MCF 10A (cell line): ENCODE data around the gene KRTAP4-2. TPM values are rescaled to one million over a fixed set of nuclear protein-coding genes. Genes with fewer than 3 reads are reported as not detected.
A peak's percentile ranks its signal among the peaks of the same experiment; 100 is the strongest.
"Not testable (repeated sequence)": the region's sequence is repeated elsewhere in the genome, so short reads cannot be mapped to it uniquely, and the experiment has no call there.

Experiments
- BruUV-seq: library from RNA; stranded (reverse); fragments of 400-500 nt; replicated peaks from 2 replicates; lab custom pipeline; 2021; lab: Mats Ljungman, UMichigan
- CTCF ChIA-PET: fragments of 300-600 bp; sonication (Branson Sonifier 250); formaldehyde crosslinking; extraction: SDS; loops from one replicate; lab custom pipeline; 2021; ENCODE audit warnings: antibody characterized with exemption, inconsistent platforms; lab: Yijun Ruan, JAX
- POLR2A ChIA-PET: fragments of 300-600, 350-650 bp; sonication (Branson Sonifier 250); formaldehyde crosslinking; extraction: SDS; loops from one replicate; lab custom pipeline; 2020; ENCODE audit warnings: antibody characterized with exemption, inconsistent platforms; lab: Yijun Ruan, JAX
- DNase-seq: peaks from one replicate; pipeline ENCODE4 v3.0.0-alpha.2; 2018; ENCODE audit not compliant: unreplicated experiment
- H3K27ac Mint-ChIP-seq: one replicate; pipeline ENCODE4 v1.8.0; 2022; ENCODE audit warnings: mild to moderate bottlenecking, low read depth, mixed read lengths; ENCODE audit not compliant: unreplicated experiment
- H3K27me3 Mint-ChIP-seq: one replicate; pipeline ENCODE4 v1.8.0; 2022; ENCODE audit warnings: mixed read lengths; ENCODE audit not compliant: insufficient read depth, unreplicated experiment
- H3K36me3 Mint-ChIP-seq: one replicate; pipeline ENCODE4 v1.8.0; 2022; ENCODE audit warnings: mild to moderate bottlenecking, moderate library complexity, mixed read lengths; ENCODE audit not compliant: insufficient read depth, unreplicated experiment
- H3K4me1 Mint-ChIP-seq: one replicate; pipeline ENCODE4 v1.8.0; 2022; ENCODE audit warnings: mixed read lengths; ENCODE audit not compliant: insufficient read depth, unreplicated experiment
- H3K4me3 Mint-ChIP-seq: one replicate; pipeline ENCODE4 v1.8.0; 2022; ENCODE audit warnings: mild to moderate bottlenecking, moderate library complexity, mixed read lengths; ENCODE audit not compliant: unreplicated experiment
- H3K9me3 Mint-ChIP-seq: one replicate; pipeline ENCODE4 v1.8.0; 2022; ENCODE audit warnings: mixed read lengths; ENCODE audit not compliant: unreplicated experiment
- intact Hi-C: fragments of 100-400 bp; cut with micrococcal nuclease; formaldehyde crosslinking; loops from 2 replicates; pipeline ENCODE4 v1.14.1; 2022
- total RNA-seq: library from RNA; stranded (reverse); gene quantifications from 2 replicates; pipeline ENCODE4 v1.2.3, GENCODE V29; 2022
- TF ChIP-seq, protein P1 (sequence below): fragments of 200-600 bp; IDR thresholded peaks from one replicate; pipeline ENCODE4 v1.8.0; 2022; ENCODE audit warnings: antibody characterized with exemption, mild to moderate bottlenecking; ENCODE audit not compliant: unreplicated experiment

Gene KRTAP4-2
- total RNA-seq, 1 experiment from 2014 or later: not detected

DNA sequence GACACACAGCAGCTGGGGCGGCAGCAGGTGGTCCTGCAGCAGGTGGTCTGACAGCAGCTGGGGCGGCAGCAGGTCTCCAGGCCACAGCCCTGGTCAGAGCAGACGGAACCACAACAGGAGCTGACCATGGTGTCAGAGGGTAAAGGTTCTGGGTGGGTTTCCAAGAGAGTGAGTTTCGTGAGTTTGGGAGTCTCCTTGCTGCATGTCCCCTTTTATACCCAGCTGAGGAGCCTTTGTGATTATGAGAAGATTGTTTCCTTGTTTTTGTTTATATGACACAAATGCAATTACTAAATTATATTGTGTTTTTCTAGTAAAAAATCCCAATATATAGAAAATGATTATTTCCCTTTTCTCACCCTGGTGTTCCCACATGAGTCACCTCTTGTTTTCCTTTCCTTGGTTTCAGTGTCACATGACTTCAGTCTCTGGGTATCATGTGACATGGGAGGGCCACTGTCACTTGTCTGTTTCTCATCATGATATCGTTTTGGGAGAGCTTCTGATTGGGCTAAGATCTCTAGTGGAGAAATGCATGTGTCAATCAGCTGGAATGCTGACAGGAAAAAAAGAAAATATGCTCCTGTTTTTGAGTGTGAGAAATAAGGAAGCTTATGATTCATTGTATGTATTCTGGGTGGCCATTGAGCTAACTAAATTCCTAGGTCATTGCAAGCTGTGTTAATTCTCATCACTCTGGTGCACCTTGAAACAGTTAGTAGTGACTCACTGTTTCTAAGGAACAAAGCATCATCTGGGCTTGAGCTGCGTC lies 37.5 kb downstream of the KRTAP4-2 start, which contains the start of gene KRTAP4-6:
Gene KRTAP4-6, minus strand, starts transcription at position 185 of the 772 bp plus-strand sequence. Its CDS starts 57 bp downstream, at position 128.
- TF ChIP-seq, protein P1, sequence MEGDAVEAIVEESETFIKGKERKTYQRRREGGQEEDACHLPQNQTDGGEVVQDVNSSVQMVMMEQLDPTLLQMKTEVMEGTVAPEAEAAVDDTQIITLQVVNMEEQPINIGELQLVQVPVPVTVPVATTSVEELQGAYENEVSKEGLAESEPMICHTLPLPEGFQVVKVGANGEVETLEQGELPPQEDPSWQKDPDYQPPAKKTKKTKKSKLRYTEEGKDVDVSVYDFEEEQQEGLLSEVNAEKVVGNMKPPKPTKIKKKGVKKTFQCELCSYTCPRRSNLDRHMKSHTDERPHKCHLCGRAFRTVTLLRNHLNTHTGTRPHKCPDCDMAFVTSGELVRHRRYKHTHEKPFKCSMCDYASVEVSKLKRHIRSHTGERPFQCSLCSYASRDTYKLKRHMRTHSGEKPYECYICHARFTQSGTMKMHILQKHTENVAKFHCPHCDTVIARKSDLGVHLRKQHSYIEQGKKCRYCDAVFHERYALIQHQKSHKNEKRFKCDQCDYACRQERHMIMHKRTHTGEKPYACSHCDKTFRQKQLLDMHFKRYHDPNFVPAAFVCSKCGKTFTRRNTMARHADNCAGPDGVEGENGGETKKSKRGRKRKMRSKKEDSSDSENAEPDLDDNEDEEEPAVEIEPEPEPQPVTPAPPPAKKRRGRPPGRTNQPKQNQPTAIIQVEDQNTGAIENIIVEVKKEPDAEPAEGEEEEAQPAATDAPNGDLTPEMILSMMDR: no peak
- ChIA-PET CTCF (interaction anchor here (0.6 kb wide), 1 partner anchor 523 kb away, joined by 3 read pairs; no protein-coding TSS in a partner anchor), POLR2A (interaction anchor here (0.6 to 1.7 kb wide), 6 partner anchors 9 to 972 kb away, joined by 3 to 5 read pairs (median 4); partner anchors contain the start of gene KRT32)
- Mint-ChIP-seq H3K27ac (peak within 1 kb of the TSS; percentile 3), H3K9me3 (peaks cover 27% of the 10 kb centered on the region), H3K4me3 (no peak within 1 kb of the TSS), H3K4me1 (peaks cover 6% of the 10 kb centered on the region), H3K27me3 (no peaks in the 10 kb centered on the region), H3K36me3 (peaks cover 6% of the 10 kb centered on the region)
- peak; percentile 49 for DNase-seq
- BruUV-seq: no TSS peak
- intact Hi-C loops: loop anchor here (2.0 kb wide), 1 partner anchor 232 kb away; no protein-coding TSS in a partner anchor

DNA sequence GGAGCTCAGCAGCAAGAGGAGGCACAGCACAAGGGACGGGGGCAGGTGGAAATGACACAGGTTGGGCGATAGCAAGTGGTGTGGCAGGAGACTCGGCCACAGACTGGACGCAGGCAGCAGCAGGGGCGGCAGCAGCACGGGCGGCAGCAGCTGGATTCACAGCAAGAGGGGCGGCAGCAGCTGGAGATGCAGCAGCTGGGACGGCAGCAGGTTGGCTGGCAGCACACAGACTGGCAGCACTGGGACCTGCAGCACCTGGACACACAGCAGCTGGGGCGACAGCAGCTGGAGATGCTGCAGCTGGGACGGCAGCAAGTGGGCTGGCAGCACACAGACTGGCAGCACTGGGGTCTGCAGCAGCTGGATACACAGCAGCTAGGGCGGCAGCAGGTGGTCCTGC lies 38.2 kb downstream of the KRTAP4-2 start:
- DNase-seq, H3K4me3 Mint-ChIP-seq, H3K4me1 Mint-ChIP-seq, BruUV-seq, H3K27ac Mint-ChIP-seq, H3K27me3 Mint-ChIP-seq, H3K36me3 Mint-ChIP-seq: not testable (repeated sequence)
- peaks cover 27% of the 10 kb centered on the region for H3K9me3 Mint-ChIP-seq
- intact Hi-C loops: loop anchor here (2.0 kb wide), 1 partner anchor 231 kb away; no protein-coding TSS in a partner anchor
- ChIA-PET CTCF (interaction anchor here (0.6 kb wide), 2 partner anchors 283 to 523 kb away, joined by 3 read pairs; no protein-coding TSS in a partner anchor), POLR2A (interaction anchor here (0.7 to 1.7 kb wide), 2 partner anchors 8 to 444 kb away, joined by 5 read pairs; no protein-coding TSS in a partner anchor)

DNA sequence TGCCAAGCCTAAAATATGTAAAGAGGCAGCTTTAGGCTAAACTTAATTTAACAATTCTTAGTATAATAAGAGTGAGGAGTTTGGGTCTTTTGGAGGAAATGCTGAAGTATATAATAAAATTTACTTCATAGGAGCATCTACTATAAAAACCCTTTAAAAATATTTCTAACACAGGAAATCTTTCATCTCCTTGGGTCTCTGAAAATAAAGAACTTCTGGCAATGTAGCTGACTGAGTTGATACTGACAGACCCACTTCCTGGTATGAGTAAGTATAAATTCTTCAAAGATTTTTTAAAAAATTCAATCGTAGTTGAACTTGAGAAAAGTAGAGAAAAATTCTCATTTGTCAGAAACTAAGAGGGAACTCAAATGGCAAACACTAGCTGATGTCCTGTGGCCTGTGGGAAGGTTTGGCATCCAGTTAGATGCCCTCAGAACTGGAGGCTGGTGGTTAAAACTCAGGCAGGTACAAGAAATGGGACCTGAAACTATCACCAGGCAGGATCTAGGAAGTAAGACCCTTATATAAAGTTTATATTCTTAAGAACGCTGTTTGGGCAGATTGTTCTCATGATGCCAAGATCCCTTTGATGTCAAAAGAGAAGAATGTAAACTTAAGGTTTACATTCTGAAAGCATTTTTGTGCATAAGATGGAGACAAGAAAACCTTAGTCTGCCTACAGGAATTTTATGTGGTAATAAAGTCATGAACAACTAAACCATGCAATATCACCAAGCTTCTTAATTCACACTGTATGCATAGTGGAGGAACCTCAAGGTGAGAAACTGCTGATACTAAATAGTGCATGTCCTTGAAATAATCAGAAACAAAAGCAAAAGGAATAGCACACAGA lies 43.9 kb downstream of the KRTAP4-2 start:
- Mint-ChIP-seq H3K36me3 (no peaks in the 10 kb centered on the region), H3K4me3 (no peak overlapping the region), H3K4me1 (peaks cover 9% of the 10 kb centered on the region), H3K27me3 (no peaks in the 10 kb centered on the region), H3K27ac (no peak overlapping the region), H3K9me3 (peaks cover 20% of the 10 kb centered on the region)
- intact Hi-C loops: no loop called here
- ChIA-PET POLR2A (no interaction called here), CTCF (no interaction called here)
- BruUV-seq: no TSS peak
- no peak for DNase-seq
- TF ChIP-seq, protein P1: no peak

- TF ChIP-seq, protein P1: no peak
- DNase-seq: peak; percentile 6
- intact Hi-C loops: no loop called here
- Mint-ChIP-seq H3K4me1 (peaks cover 9% of the 10 kb centered on the region), H3K27ac (no peak overlapping the region), H3K9me3 (peaks cover 15% of the 10 kb centered on the region), H3K27me3 (no peaks in the 10 kb centered on the region), H3K36me3 (no peaks in the 10 kb centered on the region), H3K4me3 (no peak overlapping the region)
- BruUV-seq: no TSS peak
- CTCF ChIA-PET: interaction anchor here (0.6 kb wide), 1 partner anchor 458 kb away, joined by 3 read pairs; no protein-coding TSS in a partner anchor
- POLR2A ChIA-PET: interaction anchor here (0.5 to 1.2 kb wide), 2 partner anchors 9 to 145 kb away, joined by 3 to 5 read pairs; partner anchors contain the start of gene KRTAP4-6
These were observed 46.0 kb downstream of the KRTAP4-2 start for GRCh38 chr17:41131979-41132378.

Other genes with a start within 250 kb of the KRTAP4-2 start
- gene KRT23, start 240.6 kb downstream of the KRTAP4-2 start, total RNA-seq: not detected in 2 replicates
- gene KRT39, start 211.3 kb downstream of the KRTAP4-2 start, total RNA-seq: not detected in 2 replicates
- not detected in 2 replicates for gene KRT40, start 193.9 kb downstream of the KRTAP4-2 start, total RNA-seq
- not detected in 2 replicates for gene KRTAP3-3, start 184.1 kb downstream of the KRTAP4-2 start, total RNA-seq
- gene KRTAP3-2, start 178.3 kb downstream of the KRTAP4-2 start, total RNA-seq: not detected in 2 replicates
- gene KRTAP3-1, start 169.1 kb downstream of the KRTAP4-2 start, total RNA-seq: not detected in 2 replicates
- gene KRTAP1-5, start 151.0 kb downstream of the KRTAP4-2 start, total RNA-seq: not detected in 2 replicates
- not detected in 2 replicates for gene KRTAP1-4, start 148.0 kb downstream of the KRTAP4-2 start, total RNA-seq
- not detected in 2 replicates for gene KRTAP1-3, start 143.3 kb downstream of the KRTAP4-2 start, total RNA-seq
- not detected in 2 replicates for gene KRTAP1-1, start 136.8 kb downstream of the KRTAP4-2 start, total RNA-seq
- gene KRTAP2-1, start 130.9 kb downstream of the KRTAP4-2 start, total RNA-seq: not detected in 2 replicates
- gene KRTAP2-2, start 123.0 kb downstream of the KRTAP4-2 start, total RNA-seq: not detected in 2 replicates
- not detected in 2 replicates for gene KRTAP2-3, start 118.1 kb downstream of the KRTAP4-2 start, total RNA-seq
- gene KRTAP2-4, start 112.3 kb downstream of the KRTAP4-2 start, total RNA-seq: not detected in 2 replicates
- not detected in 2 replicates for gene KRTAP4-7, start 94.1 kb downstream of the KRTAP4-2 start, total RNA-seq
- not detected in 2 replicates for gene KRTAP4-8, start 80.1 kb downstream of the KRTAP4-2 start, total RNA-seq
- gene KRTAP4-16, start 76.0 kb downstream of the KRTAP4-2 start, total RNA-seq: not detected in 2 replicates
- not detected in 2 replicates for gene KRTAP4-9, start 72.8 kb downstream of the KRTAP4-2 start, total RNA-seq
- not detected in 2 replicates for gene KRTAP4-11, start 59.8 kb downstream of the KRTAP4-2 start, total RNA-seq
- gene KRTAP4-12, start 54.0 kb downstream of the KRTAP4-2 start, total RNA-seq: not detected in 2 replicates
- gene KRTAP4-6, start 37.7 kb downstream of the KRTAP4-2 start, total RNA-seq: not detected in 2 replicates
- gene KRTAP4-5, start 28.4 kb downstream of the KRTAP4-2 start, total RNA-seq: not detected in 2 replicates
- gene KRTAP4-4, start 17.5 kb downstream of the KRTAP4-2 start, total RNA-seq: not detected in 2 replicates
- not detected in 2 replicates for gene KRTAP4-3, start 10.0 kb downstream of the KRTAP4-2 start, total RNA-seq
- gene KRTAP4-1, start 6.7 kb upstream of the KRTAP4-2 start, total RNA-seq: not detected in 2 replicates
- gene KRTAP9-1, start 11.7 kb upstream of the KRTAP4-2 start, total RNA-seq: not detected in 2 replicates
- gene KRTAP9-2, start 48.4 kb upstream of the KRTAP4-2 start, total RNA-seq: not detected in 2 replicates
- not detected in 2 replicates for gene KRTAP9-3, start 54.2 kb upstream of the KRTAP4-2 start, total RNA-seq
- gene KRTAP9-8, start 59.8 kb upstream of the KRTAP4-2 start, total RNA-seq: not detected in 2 replicates
- gene KRTAP9-4, start 71.5 kb upstream of the KRTAP4-2 start, total RNA-seq: not detected in 2 replicates
- not detected in 2 replicates for gene KRTAP9-9, start 77.2 kb upstream of the KRTAP4-2 start, total RNA-seq
- not detected in 2 replicates for gene KRTAP9-6, start 87.2 kb upstream of the KRTAP4-2 start, total RNA-seq
- gene KRTAP9-7, start 97.5 kb upstream of the KRTAP4-2 start, total RNA-seq: not detected in 2 replicates
- not detected in 2 replicates for gene KRTAP29-1, start 124.6 kb upstream of the KRTAP4-2 start, total RNA-seq
- not detected in 2 replicates for gene KRTAP16-1, start 131.1 kb upstream of the KRTAP4-2 start, total RNA-seq
- not detected in 2 replicates for gene KRTAP17-1, start 137.5 kb upstream of the KRTAP4-2 start, total RNA-seq
- gene KRT33A, start 172.6 kb upstream of the KRTAP4-2 start, total RNA-seq: not detected in 2 replicates
- gene KRT33B, start 191.6 kb upstream of the KRTAP4-2 start, total RNA-seq: not detected in 2 replicates
- gene KRT34, start 204.1 kb upstream of the KRTAP4-2 start, total RNA-seq: 0.40 and 0.42 TPM in 2 replicates
- gene KRT31, start 219.4 kb upstream of the KRTAP4-2 start, total RNA-seq: not detected in 2 replicates
- not detected in 2 replicates for gene KRT37, start 246.4 kb upstream of the KRTAP4-2 start, total RNA-seq